ENCODE data around the gene CHAF1A.
A peak's percentile ranks its signal among the peaks of the same experiment; 100 is the strongest.

The CHAF1A gene

DNA sequence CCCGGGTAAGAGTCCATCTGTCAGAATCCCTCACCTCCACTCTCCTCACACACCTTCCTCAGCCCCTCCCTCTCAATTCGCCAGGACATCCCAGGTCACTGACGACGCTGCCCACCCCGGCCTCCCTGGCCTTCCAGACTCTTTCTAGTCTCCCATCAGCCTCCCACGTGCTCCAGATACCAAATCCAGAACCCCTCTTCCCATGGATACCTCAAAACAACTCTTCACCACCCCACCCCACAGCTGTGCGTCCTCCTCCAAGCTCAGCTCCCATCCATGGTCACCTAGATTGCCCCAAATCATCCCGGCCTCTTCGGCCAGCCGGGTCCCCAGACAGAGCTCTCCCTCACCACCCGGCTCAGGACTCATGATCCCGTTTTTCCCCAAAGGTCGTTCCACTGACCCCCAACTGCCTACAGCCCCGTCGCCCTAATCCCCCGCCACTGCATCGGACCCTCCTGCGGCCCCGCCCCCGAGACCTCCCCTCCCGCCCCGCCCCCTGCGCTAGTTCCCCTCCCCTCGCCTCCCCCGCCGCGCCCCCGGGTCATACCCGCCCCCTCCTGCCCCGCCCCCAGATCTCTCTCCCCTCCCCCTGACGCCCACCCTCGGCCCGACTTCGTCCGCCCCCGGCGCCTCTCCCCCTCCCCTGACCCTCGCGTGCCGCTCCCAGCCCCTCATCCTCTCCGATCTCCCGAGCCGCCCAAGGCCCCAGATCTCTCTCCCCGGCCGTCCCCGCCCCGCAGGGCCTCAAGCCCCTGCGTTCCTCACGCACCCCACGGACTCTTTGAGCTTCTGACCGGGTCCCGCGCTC, 54.6 kb downstream of the CHAF1A start:
- Histone ChIP-seq H2BK12ac (ENCODE audit: low read length in 2 of 2) (peak overlapping the region; percentile 46 to 77), H3K9ac (ENCODE audit: low read length) (peak overlapping the region; percentile 100), H2AK5ac (ENCODE audit: low read length, severe bottlenecking) (peak overlapping the region; percentile 36), H3K36me3 (ENCODE audit: control insufficient read depth in 1 of 2, insufficient read depth in 2 of 2, low read depth in 1 of 2, low read length in 2 of 2) (peaks cover 20 to 29% of the 10 kb centered on the region in 2 experiments), H3K79me1 (replicated peaks; ENCODE audit: low read length, poor library complexity, severe bottlenecking) (peaks cover 29% of the 10 kb centered on the region), H3K18ac (ENCODE audit: low read depth in 1 of 2, low read length in 2 of 2) (peak overlapping the region; percentile 84 to 95), H3K23ac (ENCODE audit: low read length in 2 of 2) (peak overlapping the region in 1 of 2 experiments; percentile 73), H2BK15ac (ENCODE audit: low read depth, poor library complexity, severe bottlenecking) (peak overlapping the region; percentile 91), H2AFZ (ENCODE audit: low read depth, low read length) (no peak overlapping the region), H3K27me3 (ENCODE audit: control insufficient read depth in 1 of 2, insufficient read depth in 1 of 2, low read length in 2 of 2) (no peaks in the 10 kb centered on the region), H2BK120ac (ENCODE audit: low read depth, low read length) (peak overlapping the region; percentile 90), H3K9me3 (ENCODE audit: control insufficient read depth, low read length) (no peaks in the 10 kb centered on the region), H2BK5ac (ENCODE audit: low read depth, low read length, poor library complexity, severe bottlenecking) (peak overlapping the region; percentile 99), H3K4me2 (ENCODE audit: low read length, poor library complexity, severe bottlenecking) (peak overlapping the region; percentile 94), H3K4me3 (ENCODE audit: insufficient read depth in 1 of 2, low read depth in 1 of 2, low read length in 2 of 2) (peak overlapping the region; percentile 79 to 99), H3K4ac (ENCODE audit: low read depth in 1 of 2, low read length in 2 of 2) (peak overlapping the region; percentile 95 to 96), H3K4me1 (ENCODE audit: control insufficient read depth, insufficient read depth, low read depth, low read length) (peaks cover 38% of the 10 kb centered on the region), H3K14ac (ENCODE audit: low read length in 2 of 2) (peak overlapping the region in 1 of 2 experiments; percentile 90), H4K8ac (ENCODE audit: low read length) (peak overlapping the region; percentile 93), H4K91ac (ENCODE audit: low read length) (peak overlapping the region; percentile 98), H3K27ac (ENCODE audit: low read length, poor library complexity, severe bottlenecking) (peak overlapping the region; percentile 99)
- 2% methylated on average over 35 of the region's 53 CpGs for WGBS
- DNase-seq, result peak; percentile 75

DNA sequence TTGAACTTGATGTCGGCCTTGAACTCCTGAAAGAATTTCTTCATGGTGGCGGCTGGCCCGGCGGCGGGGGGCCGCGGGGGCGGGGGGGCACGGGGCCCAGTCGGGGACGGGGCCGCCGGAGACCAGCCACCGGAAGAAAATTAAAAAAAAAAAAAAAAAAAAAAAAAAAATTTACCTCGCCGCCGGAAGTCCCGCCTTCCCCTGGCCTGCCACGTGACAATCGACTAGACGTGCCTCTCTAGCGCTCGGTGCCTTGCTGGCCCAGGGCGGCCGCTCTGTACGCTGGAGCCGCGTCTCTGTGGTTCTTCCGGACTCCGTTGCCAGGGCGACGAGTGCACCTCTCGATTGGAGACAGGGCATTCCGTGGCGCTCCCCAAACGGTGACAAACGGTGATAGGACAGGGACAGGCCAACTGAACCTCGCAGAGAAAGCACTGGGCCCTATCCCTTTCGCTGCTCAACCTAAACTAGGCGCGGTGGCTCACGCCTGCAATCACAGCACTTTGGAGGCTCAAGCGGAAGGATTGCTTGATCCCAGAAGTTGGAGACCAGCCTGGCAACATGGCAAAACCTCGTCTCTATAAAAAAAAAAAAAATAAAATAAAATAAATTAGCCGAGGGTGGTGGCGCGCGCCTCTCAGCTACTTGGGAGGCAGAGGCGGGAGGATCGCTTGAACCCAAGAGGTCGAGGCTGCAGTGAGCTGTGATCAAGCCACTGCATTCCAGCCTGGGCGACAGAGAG, 55.4 kb downstream of the CHAF1A start, which contains the start of gene UBXN6:
Gene UBXN6, minus strand, starts transcription at position 141 of the 742 bp plus-strand sequence. Its CDS starts 97 bp downstream, at position 44.
- peak within 1 kb of the TSS; percentile 99 for H3K27ac ChIP-seq (ENCODE audit: low read length, poor library complexity, severe bottlenecking)
- peak within 1 kb of the TSS in 1 of 2 experiments; percentile 90 for H3K14ac ChIP-seq (ENCODE audit: low read length in 2 of 2)
- H3K9ac ChIP-seq (ENCODE audit: low read length), result peak within 1 kb of the TSS; percentile 100
- H3K4me3 ChIP-seq (ENCODE audit: insufficient read depth in 1 of 2, low read depth in 1 of 2, low read length in 2 of 2), result peak within 1 kb of the TSS; percentile 79 to 99
- H3K18ac ChIP-seq (ENCODE audit: low read depth in 1 of 2, low read length in 2 of 2), result peak within 1 kb of the TSS; percentile 84 to 95
- peaks cover 13 to 22% of the 10 kb centered on the region in 2 experiments for H3K36me3 ChIP-seq (ENCODE audit: control insufficient read depth in 1 of 2, insufficient read depth in 2 of 2, low read depth in 1 of 2, low read length in 2 of 2)
- H2AFZ ChIP-seq (ENCODE audit: low read depth, low read length), result peak within 1 kb of the TSS; percentile 16
- H3K9me3 ChIP-seq (ENCODE audit: control insufficient read depth, low read length), result no peaks in the 10 kb centered on the region
- H2BK15ac ChIP-seq (ENCODE audit: low read depth, poor library complexity, severe bottlenecking), result peak within 1 kb of the TSS; percentile 91
- H3K4me1 ChIP-seq (ENCODE audit: control insufficient read depth, insufficient read depth, low read depth, low read length), result peaks cover 38% of the 10 kb centered on the region
- peak within 1 kb of the TSS; percentile 93 for H4K8ac ChIP-seq (ENCODE audit: low read length)
- H3K4me2 ChIP-seq (ENCODE audit: low read length, poor library complexity, severe bottlenecking), result peak within 1 kb of the TSS; percentile 94
- H2BK12ac ChIP-seq (ENCODE audit: low read length in 2 of 2), result peak within 1 kb of the TSS; percentile 46 to 77
- peaks cover 21% of the 10 kb centered on the region for H3K79me1 ChIP-seq (replicated peaks; ENCODE audit: low read length, poor library complexity, severe bottlenecking)
- H2BK5ac ChIP-seq (ENCODE audit: low read depth, low read length, poor library complexity, severe bottlenecking), result peak within 1 kb of the TSS; percentile 99
- 17% methylated on average over 38 of the region's 52 CpGs for WGBS
- H2AK5ac ChIP-seq (ENCODE audit: low read length, severe bottlenecking), result peak within 1 kb of the TSS; percentile 36
- peak within 1 kb of the TSS; percentile 98 for H4K91ac ChIP-seq (ENCODE audit: low read length)
- peak within 1 kb of the TSS; percentile 95 to 96 for H3K4ac ChIP-seq (ENCODE audit: low read depth in 1 of 2, low read length in 2 of 2)
- peak; percentile 99 for DNase-seq
- peak within 1 kb of the TSS in 1 of 2 experiments; percentile 73 for H3K23ac ChIP-seq (ENCODE audit: low read length in 2 of 2)
- no peaks in the 10 kb centered on the region for H3K27me3 ChIP-seq (ENCODE audit: control insufficient read depth in 1 of 2, insufficient read depth in 1 of 2, low read length in 2 of 2)
- H2BK120ac ChIP-seq (ENCODE audit: low read depth, low read length), result peak within 1 kb of the TSS; percentile 90

DNA sequence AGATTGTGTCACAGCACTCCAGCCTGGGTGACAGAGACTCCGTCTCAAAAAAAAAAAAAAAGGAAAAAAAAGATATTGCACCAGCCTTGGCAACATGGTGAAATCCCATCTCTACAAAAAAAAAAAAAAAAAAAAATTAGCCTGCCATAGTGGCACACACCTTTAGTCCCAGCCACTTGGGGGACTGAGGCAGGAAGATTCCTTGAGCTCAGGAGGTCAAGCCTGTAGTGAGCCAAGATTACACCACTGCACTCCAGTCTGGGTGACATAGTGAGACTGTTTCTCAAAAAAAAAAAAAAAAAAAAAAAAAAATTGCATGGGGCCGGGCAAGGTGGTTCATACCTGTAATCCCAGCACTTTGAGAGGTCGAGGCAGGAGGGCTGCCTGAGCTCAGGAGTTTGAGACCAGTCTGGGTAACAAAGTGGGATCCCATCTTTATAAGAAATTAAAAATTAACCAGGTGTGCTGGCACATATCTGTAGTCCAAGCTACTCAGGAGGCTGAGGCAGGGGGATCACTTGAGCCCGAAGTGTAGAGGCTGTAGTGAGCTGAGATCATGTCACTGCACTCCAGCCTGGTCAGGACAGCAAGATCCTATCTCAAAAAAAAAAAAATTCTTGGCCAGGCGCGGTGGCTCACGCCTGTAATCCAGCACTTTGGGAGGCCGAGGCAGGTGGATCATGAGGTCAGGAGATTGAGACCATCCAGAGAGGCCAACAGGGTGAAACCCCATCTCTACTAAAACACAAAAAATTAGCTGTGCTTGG, 62.6 kb downstream of the CHAF1A start:
- Histone ChIP-seq H3K79me1 (replicated peaks; ENCODE audit: low read length, poor library complexity, severe bottlenecking) (no peaks in the 10 kb centered on the region), H3K4ac (ENCODE audit: low read depth in 1 of 2, low read length in 2 of 2) (no peak overlapping the region), H3K36me3 (ENCODE audit: control insufficient read depth in 1 of 2, insufficient read depth in 2 of 2, low read depth in 1 of 2, low read length in 2 of 2) (no peaks in the 10 kb centered on the region), H4K91ac (ENCODE audit: low read length) (no peak overlapping the region), H3K9ac (ENCODE audit: low read length) (no peak overlapping the region), H2AK5ac (ENCODE audit: low read length, severe bottlenecking) (no peak overlapping the region), H4K8ac (ENCODE audit: low read length) (no peak overlapping the region), H2BK12ac (ENCODE audit: low read length in 2 of 2) (no peak overlapping the region), H3K14ac (ENCODE audit: low read length in 2 of 2) (no peak overlapping the region), H3K23ac (ENCODE audit: low read length in 2 of 2) (no peak overlapping the region), H2AFZ (ENCODE audit: low read depth, low read length) (no peak overlapping the region), H3K4me2 (ENCODE audit: low read length, poor library complexity, severe bottlenecking) (no peak overlapping the region), H3K27me3 (ENCODE audit: control insufficient read depth in 1 of 2, insufficient read depth in 1 of 2, low read length in 2 of 2) (no peaks in the 10 kb centered on the region), H3K18ac (ENCODE audit: low read depth in 1 of 2, low read length in 2 of 2) (no peak overlapping the region), H3K27ac (ENCODE audit: low read length, poor library complexity, severe bottlenecking) (no peak overlapping the region), H3K4me3 (ENCODE audit: insufficient read depth in 1 of 2, low read depth in 1 of 2, low read length in 2 of 2) (no peak overlapping the region), H2BK120ac (ENCODE audit: low read depth, low read length) (no peak overlapping the region), H3K9me3 (ENCODE audit: control insufficient read depth, low read length) (no peaks in the 10 kb centered on the region), H2BK5ac (ENCODE audit: low read depth, low read length, poor library complexity, severe bottlenecking) (no peak overlapping the region), H3K4me1 (ENCODE audit: control insufficient read depth, insufficient read depth, low read depth, low read length) (no peaks in the 10 kb centered on the region), H2BK15ac (ENCODE audit: low read depth, poor library complexity, severe bottlenecking) (no peak overlapping the region)
- DNase-seq, result no peak
- WGBS, result 88% methylated on average over 8 of the region's 8 CpGs

Measured in mesenchymal stem cell (in vitro differentiated cells and primary cell).